ENCODE measurements around the gene TDRD12. TPM values are rescaled to one million over a fixed set of nuclear protein-coding genes. Genes with fewer than 3 reads are reported as not detected.

TDRD12 gene
- polyA plus RNA-seq, 3 donors: 0.88 to 4.0 (median 1.7) TPM

DNA sequence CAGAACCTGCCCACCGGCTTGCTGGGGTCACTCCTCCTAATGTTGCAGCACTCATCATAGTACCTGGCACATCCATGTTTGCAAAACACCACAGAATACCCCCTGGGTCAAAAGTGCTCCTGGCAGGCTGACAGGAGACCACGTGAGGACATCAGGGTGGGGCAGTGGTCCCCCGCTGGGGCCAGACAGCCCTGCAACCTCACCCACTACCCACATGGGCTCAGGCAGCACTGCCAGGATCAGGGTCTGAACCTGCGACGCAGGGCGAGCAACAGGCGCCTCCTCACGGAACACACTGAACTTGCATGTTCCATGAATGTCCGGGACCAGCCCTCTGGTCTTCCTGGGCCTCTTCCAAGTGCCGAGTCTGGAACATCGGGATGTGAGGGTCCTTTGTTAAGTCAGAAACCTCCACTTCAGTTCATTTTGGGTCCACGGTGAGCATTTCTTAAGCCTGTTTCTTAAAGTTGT lies 151.4 kb downstream of the TDRD12 start:
- DNase-seq (ENCODE audit: extremely low read depth in 1 of 11, low read depth in 9 of 11, low spot score in 4 of 11): no peak

GRCh38 chr19:32872391-32872790 lies 152.8 kb downstream of the TDRD12 start:
- no peak for DNase-seq (ENCODE audit: extremely low read depth in 1 of 11, low read depth in 9 of 11, low spot score in 4 of 11)

DNA sequence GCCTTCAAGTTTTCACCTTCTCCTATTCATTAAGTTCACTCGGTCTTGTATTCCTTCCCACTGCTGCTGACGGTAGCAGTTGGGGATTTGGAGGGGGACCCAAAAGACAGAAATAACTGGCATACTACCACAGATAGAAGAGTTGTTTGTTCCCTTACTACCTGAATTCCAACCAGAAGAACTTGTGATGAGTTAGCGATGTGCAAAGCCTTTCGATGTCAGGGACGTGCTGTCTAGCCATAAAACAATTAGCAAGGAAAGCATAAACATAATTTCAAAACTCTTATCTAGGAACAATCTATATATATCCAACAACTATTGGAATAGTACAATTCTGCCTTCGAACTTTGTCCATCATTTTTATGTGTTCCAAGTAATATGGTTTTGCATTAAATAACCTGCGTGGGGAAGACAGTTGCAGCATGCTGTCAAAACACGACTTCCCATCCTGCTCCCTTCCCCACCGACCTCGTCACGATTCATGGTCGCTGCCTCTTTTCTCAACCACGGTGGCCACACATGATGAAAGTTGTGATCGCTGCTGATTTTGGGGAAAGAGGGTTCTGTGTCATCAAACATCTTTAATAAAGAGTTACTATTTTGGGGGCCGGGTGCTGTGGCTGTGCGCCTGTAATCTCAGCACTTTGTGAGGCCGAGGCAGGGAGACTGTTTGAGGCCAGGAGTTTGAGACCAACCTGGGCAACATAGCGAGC lies 153.8 kb downstream of the TDRD12 start:
- no peak for DNase-seq (ENCODE audit: extremely low read depth in 1 of 11, low read depth in 9 of 11, low spot score in 4 of 11)

DNA sequence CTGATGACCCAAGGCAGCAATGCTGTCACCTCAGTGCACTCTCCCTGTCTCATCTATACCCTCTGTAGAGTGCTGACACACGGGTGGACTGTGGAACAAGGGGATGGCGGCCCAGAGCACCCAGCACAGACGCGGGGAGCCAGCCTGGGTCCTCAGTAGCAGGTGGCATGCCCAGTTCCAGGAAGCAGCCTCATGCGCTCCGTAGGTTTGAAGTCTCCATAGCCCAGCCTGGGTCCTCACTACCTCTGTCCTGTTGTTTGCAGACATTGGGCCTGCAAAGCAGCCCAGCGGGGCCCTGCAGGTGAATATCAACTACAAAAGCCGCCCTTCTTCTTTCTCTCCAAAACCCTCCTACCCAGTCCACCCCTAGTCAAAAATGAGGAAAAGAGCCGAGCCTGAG lies 155.0 kb downstream of the TDRD12 start:
- no peak for DNase-seq (ENCODE audit: extremely low read depth in 1 of 11, low read depth in 9 of 11, low spot score in 4 of 11)

DNA sequence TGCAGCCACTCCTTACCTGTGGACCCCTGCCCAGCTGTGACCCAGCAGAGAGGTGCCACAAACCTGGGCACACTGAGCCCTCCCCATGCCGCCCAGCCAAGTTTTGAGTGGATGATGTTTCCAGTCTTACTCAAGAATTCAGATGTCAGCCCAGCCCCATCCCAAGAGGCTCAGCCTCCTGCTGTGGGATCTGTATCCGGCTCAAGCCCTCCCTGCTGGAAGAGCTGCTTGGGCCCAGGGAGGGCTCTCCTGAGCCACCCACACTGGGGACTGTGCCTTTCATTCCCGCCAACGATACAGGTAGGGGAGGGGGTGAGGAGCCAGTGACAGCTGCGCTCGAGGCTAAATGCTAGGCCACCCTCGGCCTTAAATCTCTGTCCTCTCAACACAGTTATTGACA lies 155.9 kb downstream of the TDRD12 start:
- no peak for DNase-seq (ENCODE audit: extremely low read depth in 1 of 11, low read depth in 9 of 11, low spot score in 4 of 11)

GRCh38 chr19:32876236-32876918 lies 156.8 kb downstream of the TDRD12 start:
- no peak for DNase-seq (ENCODE audit: extremely low read depth in 1 of 11, low read depth in 9 of 11, low spot score in 4 of 11)

DNA sequence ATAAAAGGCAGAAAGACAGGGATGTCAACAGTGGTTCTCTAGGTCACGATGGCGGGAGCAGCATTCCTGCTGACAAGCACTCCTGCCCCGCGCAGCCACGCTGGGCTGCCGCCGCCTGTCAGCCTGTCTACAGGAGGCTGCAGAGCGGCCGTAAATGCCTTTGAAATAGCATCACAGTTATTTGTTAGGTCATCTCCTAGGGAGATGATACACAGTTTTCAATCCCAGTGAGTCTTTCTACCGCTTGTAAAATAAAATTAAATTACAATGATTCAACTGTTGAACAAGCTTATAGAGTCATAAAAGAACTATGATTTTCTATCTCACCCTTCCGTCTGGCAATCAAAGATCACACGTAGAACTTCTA lies 157.3 kb downstream of the TDRD12 start:
- DNase-seq (ENCODE audit: extremely low read depth in 1 of 11, low read depth in 9 of 11, low spot score in 4 of 11): no peak

Other genes starting within 250 kb of the TDRD12 start
- 100 to 1,000 TPM; 111 to 136 (median 119) TPM for gene PDCD5, start 138.6 kb upstream of the TDRD12 start, polyA plus RNA-seq (ENCODE audit: insufficient read length in 3 of 3)
- 10 to 100 TPM; 18.6 to 22.3 (median 18.9) TPM for gene ANKRD27, start 44.6 kb upstream of the TDRD12 start, polyA plus RNA-seq (ENCODE audit: insufficient read length in 3 of 3)
- under 1 TPM; 0.29 to 0.55 (median 0.34) TPM for gene RGS9BP, start 43.9 kb upstream of the TDRD12 start, polyA plus RNA-seq (ENCODE audit: insufficient read length in 3 of 3)
- gene NUDT19, start 27.9 kb upstream of the TDRD12 start, polyA plus RNA-seq (ENCODE audit: insufficient read length in 3 of 3): 10 to 100 TPM; 11.2 to 12.5 (median 12.1) TPM
- gene SLC7A9, start 150.0 kb downstream of the TDRD12 start, polyA plus RNA-seq (ENCODE audit: insufficient read length in 3 of 3): 10 to 100 TPM; 16.0 to 18.0 (median 17.0) TPM